Measurements from ENCODE around the gene SLC49A4.
A peak's percentile ranks its signal among the peaks of the same experiment; 100 is the strongest.

Gene SLC49A4

DNA sequence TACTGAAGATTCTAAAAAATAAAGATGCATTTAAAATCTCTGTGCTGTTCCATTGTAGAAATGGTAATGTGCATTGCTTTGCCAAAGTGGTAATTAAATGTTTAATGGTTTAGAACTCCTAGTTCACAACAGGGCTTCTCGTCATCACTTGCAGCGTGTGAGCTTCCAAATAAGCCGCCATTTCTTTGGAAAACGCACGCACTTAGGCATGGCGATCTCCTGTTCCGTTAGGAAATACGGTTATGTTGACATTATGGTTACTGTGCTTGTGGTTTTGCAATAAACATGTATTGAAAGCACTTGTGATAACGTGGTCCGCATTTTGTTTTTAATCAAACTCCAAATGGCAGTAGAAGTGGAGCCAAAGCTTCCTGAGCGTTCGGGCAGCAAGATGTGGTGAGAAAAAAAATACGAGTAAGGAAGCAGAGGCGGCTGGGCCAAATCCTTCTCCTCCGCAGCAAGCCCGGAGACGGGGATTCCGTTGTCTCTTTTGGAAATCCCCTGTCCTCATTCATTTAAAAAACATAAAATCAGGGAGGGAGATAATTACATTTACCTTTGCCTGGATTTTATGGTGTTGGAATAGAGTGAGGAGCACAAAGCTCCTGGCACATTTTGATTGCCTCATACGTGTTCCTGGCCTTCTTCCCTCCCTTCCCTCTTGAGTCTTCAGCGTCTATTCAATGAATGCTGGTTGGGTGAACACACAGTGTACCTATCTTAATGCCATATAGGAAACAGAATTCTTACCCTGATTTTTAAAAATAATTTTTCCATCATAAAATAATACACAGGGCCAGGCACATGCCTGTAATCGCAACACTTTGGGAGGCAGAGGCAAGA lies 97.5 kb downstream of the SLC49A4 start:
- Mint-ChIP-seq H3K9me3 (no peaks in the 10 kb centered on the region), H3K27ac (no peak overlapping the region), H3K4me3 (no peak overlapping the region), H3K4me1 (peaks cover 14% of the 10 kb centered on the region), H3K36me3 (no peaks in the 10 kb centered on the region), H3K27me3 (no peaks in the 10 kb centered on the region)
- DNase-seq (ENCODE audit: low spot score in 2 of 2), result no peak
- no peak for ATAC-seq (ENCODE audit: low read depth)

- H3K9me3 Mint-ChIP-seq, result no peaks in the 10 kb centered on the region
- no peak overlapping the region for H3K4me3 Mint-ChIP-seq
- no peak for ATAC-seq (ENCODE audit: low read depth)
- H3K27ac Mint-ChIP-seq, result no peak overlapping the region
- no peaks in the 10 kb centered on the region for H3K36me3 Mint-ChIP-seq
- no peaks in the 10 kb centered on the region for H3K27me3 Mint-ChIP-seq
- no peak for DNase-seq (ENCODE audit: low spot score in 2 of 2)
- H3K4me1 Mint-ChIP-seq, result peaks cover 14% of the 10 kb centered on the region
Measured at GRCh38 chr3:122893282-122893681, 98.4 kb downstream of the SLC49A4 start.

DNA sequence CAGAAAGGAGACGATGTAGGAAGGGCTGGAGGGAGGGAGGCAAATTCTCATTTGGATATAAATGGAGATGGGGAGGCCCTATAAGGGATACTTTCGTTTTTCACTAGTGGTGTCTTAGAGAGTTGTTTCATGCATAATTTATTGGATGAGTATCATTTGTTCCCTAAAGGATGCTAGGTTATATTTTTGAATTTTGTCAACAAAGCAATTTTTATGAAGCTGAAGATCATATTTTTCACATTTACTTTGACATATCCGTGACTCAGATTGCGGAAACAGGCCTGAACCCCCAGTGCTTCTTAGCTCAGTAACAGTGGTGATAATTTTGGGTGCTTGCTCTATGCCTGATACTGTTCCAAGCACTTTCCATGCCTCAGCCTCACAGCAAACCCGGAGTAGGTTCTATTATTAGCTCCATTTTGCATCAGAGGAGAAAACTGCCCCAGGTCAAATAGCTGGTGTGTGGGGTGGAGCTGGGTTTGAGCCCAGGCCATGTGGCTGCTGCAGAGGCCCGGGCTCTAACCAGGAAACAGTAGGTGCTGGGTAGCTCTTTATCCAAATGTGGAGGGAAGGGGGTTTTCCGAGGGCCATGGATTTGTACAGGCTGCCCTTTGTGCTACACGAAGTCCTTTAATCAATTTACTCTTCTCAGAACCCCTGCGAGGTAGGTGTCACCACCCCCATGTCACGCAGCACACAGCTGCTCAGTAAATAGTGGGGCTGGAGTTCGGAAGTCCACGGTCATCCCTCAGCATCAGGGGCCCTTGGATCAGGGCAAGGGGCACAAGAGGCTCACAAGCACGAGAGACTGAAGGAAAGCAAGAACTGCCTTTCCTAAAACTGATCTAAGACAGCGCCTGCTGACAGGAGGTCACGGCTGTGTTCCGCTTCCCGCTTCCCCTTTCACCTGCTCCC lies 99.1 kb downstream of the SLC49A4 start:
- no peaks in the 10 kb centered on the region for H3K27me3 Mint-ChIP-seq
- ATAC-seq (ENCODE audit: low read depth) (no peak), DNase-seq (ENCODE audit: low spot score in 2 of 2) (no peak)
- H3K9me3 Mint-ChIP-seq, result no peaks in the 10 kb centered on the region
- peaks cover 14% of the 10 kb centered on the region for H3K4me1 Mint-ChIP-seq
- H3K27ac Mint-ChIP-seq, result no peak overlapping the region
- no peaks in the 10 kb centered on the region for H3K36me3 Mint-ChIP-seq
- H3K4me3 Mint-ChIP-seq, result no peak overlapping the region

DNA sequence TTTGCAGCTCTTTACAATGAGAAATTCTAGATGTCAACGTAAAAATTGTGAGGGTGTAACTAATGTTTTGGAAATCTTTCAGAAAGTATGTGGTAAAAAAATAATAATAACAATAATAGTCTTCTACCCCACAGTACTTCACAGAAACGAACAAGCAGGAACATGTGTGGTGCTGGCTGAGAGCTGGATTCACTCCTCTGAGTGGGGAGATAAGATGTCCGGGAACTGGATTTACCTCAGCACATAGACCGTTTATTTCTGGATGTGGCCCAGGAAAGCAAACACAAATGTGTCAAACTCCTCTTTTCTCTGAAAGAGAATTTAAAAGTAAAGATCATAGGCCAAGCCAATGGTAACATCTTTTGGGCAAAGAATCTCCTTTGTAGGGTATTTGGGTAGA lies 103.4 kb downstream of the SLC49A4 start:
- ATAC-seq (ENCODE audit: low read depth), result no peak
- Mint-ChIP-seq H3K27me3 (no peaks in the 10 kb centered on the region), H3K36me3 (no peaks in the 10 kb centered on the region), H3K4me1 (peaks cover 5% of the 10 kb centered on the region), H3K27ac (no peak overlapping the region), H3K9me3 (no peaks in the 10 kb centered on the region), H3K4me3 (no peak overlapping the region)
- no peak for DNase-seq (ENCODE audit: low spot score in 2 of 2)

- Mint-ChIP-seq H3K9me3 (no peaks in the 10 kb centered on the region), H3K27ac (no peak overlapping the region), H3K36me3 (no peaks in the 10 kb centered on the region), H3K27me3 (no peaks in the 10 kb centered on the region), H3K4me3 (no peak overlapping the region), H3K4me1 (no peaks in the 10 kb centered on the region)
- no peak for ATAC-seq (ENCODE audit: low read depth)
- no peak for DNase-seq (ENCODE audit: low spot score in 2 of 2)
Measured at GRCh38 chr3:122902326-122902725, 107.5 kb downstream of the SLC49A4 start.

- no peak for ATAC-seq (ENCODE audit: low read depth)
- Mint-ChIP-seq H3K9me3 (no peaks in the 10 kb centered on the region), H3K4me1 (no peaks in the 10 kb centered on the region), H3K27ac (no peak overlapping the region), H3K4me3 (no peak overlapping the region), H3K36me3 (no peaks in the 10 kb centered on the region), H3K27me3 (no peaks in the 10 kb centered on the region)
- DNase-seq (ENCODE audit: low spot score in 2 of 2), result no peak
Measured at GRCh38 chr3:122903171-122903570, 108.3 kb downstream of the SLC49A4 start.

DNA sequence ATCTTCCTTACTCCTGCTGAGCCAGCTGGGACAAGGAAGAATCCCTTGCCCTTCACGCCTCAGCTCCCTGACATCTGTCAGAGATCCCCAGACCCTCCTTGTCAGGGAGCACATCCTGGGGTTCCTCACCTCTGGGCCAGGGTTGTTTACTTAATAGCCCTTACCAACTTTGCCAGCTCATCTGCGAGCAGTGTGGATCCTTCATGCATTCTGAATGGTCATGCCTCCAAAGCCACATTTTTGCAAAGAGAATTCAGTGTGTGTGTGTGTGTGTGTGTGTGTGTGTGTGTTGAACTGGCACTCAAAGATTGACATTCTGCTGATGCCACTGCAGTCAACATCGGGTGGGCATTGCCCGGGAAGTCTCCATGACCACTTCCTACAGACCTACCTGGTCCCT lies 112.6 kb downstream of the SLC49A4 start:
- H3K27me3 Mint-ChIP-seq, result peaks cover 11% of the 10 kb centered on the region

GRCh38 chr3:122908251-122908650 lies 113.4 kb downstream of the SLC49A4 start:
- no peak for ATAC-seq (ENCODE audit: low read depth)
- Mint-ChIP-seq H3K9me3 (no peaks in the 10 kb centered on the region), H3K27ac (no peak overlapping the region), H3K4me1 (no peaks in the 10 kb centered on the region), H3K36me3 (peaks cover 3% of the 10 kb centered on the region), H3K27me3 (peaks cover 11% of the 10 kb centered on the region), H3K4me3 (no peak overlapping the region)
- DNase-seq (ENCODE audit: low spot score in 2 of 2), result no peak

More for the DNA sequence above, 112.6 kb downstream of the SLC49A4 start:
- ATAC-seq (ENCODE audit: low read depth), result no peak
- H3K36me3 Mint-ChIP-seq, result peaks cover 3% of the 10 kb centered on the region
- DNase-seq (ENCODE audit: low spot score in 2 of 2), result no peak
- H3K9me3 Mint-ChIP-seq, result no peaks in the 10 kb centered on the region
- H3K27ac Mint-ChIP-seq, result no peak overlapping the region
- no peak overlapping the region for H3K4me3 Mint-ChIP-seq
- H3K4me1 Mint-ChIP-seq, result no peaks in the 10 kb centered on the region

DNA sequence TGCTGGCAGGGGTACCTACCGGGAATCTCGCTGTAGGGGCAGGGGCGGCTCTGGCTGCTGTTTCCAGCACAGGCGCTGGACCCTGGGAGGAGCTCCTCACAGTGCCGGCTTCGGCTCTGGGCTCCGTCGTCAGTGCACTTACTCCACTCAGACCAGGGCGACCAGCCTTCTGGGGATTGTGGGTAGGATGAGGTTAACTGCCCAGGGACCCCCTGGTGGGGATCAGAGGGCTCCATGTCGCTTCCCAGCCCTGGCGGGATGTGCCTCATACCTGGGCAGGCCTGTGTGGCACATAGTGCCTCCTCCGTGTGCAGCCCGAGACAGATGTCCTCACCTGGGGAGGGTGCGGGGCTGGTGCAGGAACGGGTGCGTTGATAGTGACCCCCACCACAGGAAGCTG lies 117.0 kb downstream of the SLC49A4 start:
- H3K27me3 Mint-ChIP-seq, result peaks cover 15% of the 10 kb centered on the region
- H3K36me3 Mint-ChIP-seq, result peaks cover 3% of the 10 kb centered on the region
- no peaks in the 10 kb centered on the region for H3K9me3 Mint-ChIP-seq
- H3K4me1 Mint-ChIP-seq, result peaks cover 14% of the 10 kb centered on the region
- no peak overlapping the region for H3K27ac Mint-ChIP-seq
- ATAC-seq (ENCODE audit: low read depth) (no peak), DNase-seq (ENCODE audit: low spot score in 2 of 2) (no peak)
- H3K4me3 Mint-ChIP-seq, result no peak overlapping the region

DNA sequence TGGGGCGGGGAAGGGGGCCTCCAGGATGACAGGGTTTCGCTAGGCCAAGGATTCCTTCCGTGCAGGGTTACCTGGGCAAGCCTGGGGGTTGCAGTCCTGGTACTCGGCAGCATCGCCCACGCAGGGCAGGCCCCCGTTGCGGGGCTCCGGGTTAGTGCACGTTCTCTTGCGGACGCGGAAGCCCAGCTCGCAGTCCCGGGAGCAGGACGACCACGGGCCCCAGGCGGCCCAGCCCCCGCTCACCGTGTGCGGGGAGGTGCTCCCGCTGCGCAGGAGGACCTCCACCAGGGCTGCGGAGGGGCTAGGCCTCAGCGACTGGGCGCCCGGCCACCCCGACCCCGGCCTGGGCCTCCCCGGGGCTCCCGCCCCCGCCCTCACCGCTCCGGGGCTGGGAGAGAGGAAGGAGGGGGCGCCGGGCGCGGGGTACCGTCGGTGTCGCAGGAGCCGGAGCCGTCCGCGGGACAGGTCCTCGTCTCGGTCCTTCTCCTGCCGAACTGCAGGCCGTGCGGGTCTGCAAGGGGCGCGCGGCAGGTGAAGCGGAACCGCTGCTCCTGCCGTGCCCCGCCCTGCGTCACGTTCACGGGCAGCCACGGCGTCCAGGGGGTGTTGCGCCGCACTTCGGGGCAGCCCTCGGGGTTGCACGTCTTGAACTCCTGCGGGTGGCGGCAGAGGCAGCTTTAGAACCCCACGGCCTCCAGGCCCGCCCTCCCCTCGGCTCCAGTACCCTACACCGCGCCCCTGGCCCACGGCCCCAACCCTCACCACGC lies 118.1 kb downstream of the SLC49A4 start:
- Mint-ChIP-seq H3K36me3 (peaks cover 3% of the 10 kb centered on the region), H3K9me3 (no peaks in the 10 kb centered on the region), H3K4me1 (peaks cover 14% of the 10 kb centered on the region), H3K4me3 (no peak overlapping the region), H3K27me3 (peaks cover 15% of the 10 kb centered on the region), H3K27ac (no peak overlapping the region)
- ATAC-seq (ENCODE audit: low read depth), result no peak
- DNase-seq (ENCODE audit: low spot score in 2 of 2), result no peak

GRCh38 chr3:122913539-122914100 lies 118.8 kb downstream of the SLC49A4 start:
- no peak for DNase-seq (ENCODE audit: low spot score in 2 of 2)
- Mint-ChIP-seq H3K27ac (no peak overlapping the region), H3K36me3 (peaks cover 3% of the 10 kb centered on the region), H3K27me3 (peaks cover 15% of the 10 kb centered on the region), H3K4me1 (peaks cover 14% of the 10 kb centered on the region), H3K9me3 (no peaks in the 10 kb centered on the region), H3K4me3 (no peak overlapping the region)
- no peak for ATAC-seq (ENCODE audit: low read depth)

GRCh38 chr3:122915300-122916055 lies 120.6 kb downstream of the SLC49A4 start:
- H3K4me3 Mint-ChIP-seq, result no peak overlapping the region
- H3K4me1 Mint-ChIP-seq, result peaks cover 14% of the 10 kb centered on the region
- peaks cover 1% of the 10 kb centered on the region for H3K36me3 Mint-ChIP-seq
- no peak overlapping the region for H3K27ac Mint-ChIP-seq
- H3K9me3 Mint-ChIP-seq, result no peaks in the 10 kb centered on the region
- peaks cover 11% of the 10 kb centered on the region for H3K27me3 Mint-ChIP-seq
- no peak for DNase-seq (ENCODE audit: low spot score in 2 of 2)
- ATAC-seq (ENCODE audit: low read depth), result no peak

DNA sequence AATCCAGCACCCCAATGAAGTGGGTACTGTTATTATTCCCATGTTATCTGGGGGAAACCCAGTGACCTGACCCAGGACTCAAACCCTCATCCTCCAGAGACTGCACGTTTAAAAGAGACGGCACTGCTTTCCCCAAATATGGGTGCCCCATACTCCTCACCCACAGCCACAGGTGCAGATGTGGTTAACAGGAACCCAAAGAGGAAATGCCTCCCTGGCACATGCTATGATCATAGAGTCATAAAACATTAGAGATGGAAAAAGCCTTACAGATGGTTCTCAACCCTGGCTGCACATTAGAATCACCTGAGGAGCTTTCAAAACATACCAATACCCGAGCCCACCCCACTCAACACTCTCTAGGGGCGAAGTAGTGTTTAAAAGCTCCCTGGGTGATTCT lies 121.2 kb downstream of the SLC49A4 start:
- no peaks in the 10 kb centered on the region for H3K9me3 Mint-ChIP-seq
- peaks cover 14% of the 10 kb centered on the region for H3K4me1 Mint-ChIP-seq
- H3K4me3 Mint-ChIP-seq, result no peak overlapping the region
- peaks cover 9% of the 10 kb centered on the region for H3K27me3 Mint-ChIP-seq
- no peak overlapping the region for H3K27ac Mint-ChIP-seq
- ATAC-seq (ENCODE audit: low read depth) (peak; percentile 29), DNase-seq (ENCODE audit: low spot score in 2 of 2) (no peak)
- H3K36me3 Mint-ChIP-seq, result no peaks in the 10 kb centered on the region
